Renal cortex interstitium (tissue), 15 donors: ENCODE measurements around the gene UCMA. TPM values are rescaled to one million over a fixed set of nuclear protein-coding genes. Genes with fewer than 3 reads are reported as not detected.
"Not testable (repeated sequence)": the region's sequence is repeated elsewhere in the genome, so short reads cannot be mapped to it uniquely, and the experiment has no call there.

Source experiments
- DNase-seq, 11 donors: peaks; one replicate each; pipeline ENCODE4 v3.0.0-alpha.2; 2013; ENCODE audit warnings: low read depth in 9 of 11, low spot score in 4 of 11; ENCODE audit errors: extremely low read depth in 1 of 11
- long read RNA-seq, 16 experiments: transcript quantifications; one replicate each; lab custom pipeline, GENCODE V29; 2026
- polyA plus RNA-seq, 3 donors: library from polyadenylated mRNA; unstranded; fragments of 120-200 nt; gene quantifications; one replicate each; pipeline ENCODE4 v1.2.1, GENCODE V29; 2013; ENCODE audit not compliant: insufficient read length in 3 of 3

The UCMA gene, protein sequence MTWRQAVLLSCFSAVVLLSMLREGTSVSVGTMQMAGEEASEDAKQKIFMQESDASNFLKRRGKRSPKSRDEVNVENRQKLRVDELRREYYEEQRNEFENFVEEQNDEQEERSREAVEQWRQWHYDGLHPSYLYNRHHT
- polyA plus RNA-seq: not detected
- long read RNA-seq, donor 1: 0 reads
- long read RNA-seq, donor 2: 0 reads
- long read RNA-seq, donor 3: 0 reads
- long read RNA-seq, donor 4: 0 reads
- long read RNA-seq, donor 5: 0 reads
- long read RNA-seq, donor 6: 0 reads
- long read RNA-seq, donor 7: 0 reads
- long read RNA-seq, donor 8: 0 reads
- long read RNA-seq, donor 9: 0 reads
- long read RNA-seq, donor 10: 0 reads
- long read RNA-seq, donor 11: 0 reads
- long read RNA-seq, donor 12: 0 reads
- long read RNA-seq, donor 13: 0 reads
- long read RNA-seq, donor 14: 0 reads
- long read RNA-seq, donor 15: 0 reads
- long read RNA-seq, donor 16: 0 reads

DNA sequence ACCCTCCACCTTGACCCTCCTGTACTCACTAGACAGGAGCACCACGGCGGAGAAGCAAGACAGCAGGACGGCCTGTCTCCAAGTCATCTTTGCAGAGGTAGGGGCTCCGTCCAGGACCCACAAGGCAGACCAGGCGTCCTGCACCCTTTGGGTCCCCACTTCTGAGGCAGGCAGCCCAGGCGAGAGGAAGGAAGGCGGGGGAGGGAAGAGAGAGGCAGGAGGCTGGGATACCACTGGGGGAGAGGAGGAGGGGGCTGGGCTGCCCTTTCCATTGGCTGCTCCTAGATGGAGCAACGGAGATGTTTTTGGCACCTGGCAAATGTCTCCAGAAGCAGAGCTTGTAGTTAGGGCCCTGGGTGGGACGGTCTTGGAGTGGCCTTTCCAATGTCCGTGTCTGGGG lies at the start of gene UCMA:
UCMA (minus strand) TSS at position 203 of the 400 bp plus-strand sequence; CDS start at position 87, 116 bp downstream.
- no peak for DNase-seq

DNA sequence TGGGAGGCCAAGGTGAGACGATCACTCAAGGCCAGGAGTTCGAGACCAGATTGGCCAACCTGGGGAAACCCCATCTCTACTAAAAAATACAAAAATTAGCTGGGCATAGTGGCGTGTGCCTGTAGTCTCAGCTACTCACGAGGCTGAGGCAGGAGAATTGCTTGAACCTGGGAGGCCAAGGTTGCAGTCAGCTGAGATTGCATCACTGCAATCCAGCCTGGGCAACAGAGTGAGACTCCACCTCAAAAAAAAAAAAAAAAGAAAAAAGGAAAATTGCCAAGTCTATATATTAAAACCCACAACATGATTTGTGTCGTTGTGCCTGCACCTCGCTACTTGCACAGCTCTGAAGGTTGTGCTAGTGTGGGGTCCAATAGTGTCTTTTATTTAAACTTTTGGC lies 48.2 kb upstream of the UCMA start:
- DNase-seq: not testable (repeated sequence)

DNA sequence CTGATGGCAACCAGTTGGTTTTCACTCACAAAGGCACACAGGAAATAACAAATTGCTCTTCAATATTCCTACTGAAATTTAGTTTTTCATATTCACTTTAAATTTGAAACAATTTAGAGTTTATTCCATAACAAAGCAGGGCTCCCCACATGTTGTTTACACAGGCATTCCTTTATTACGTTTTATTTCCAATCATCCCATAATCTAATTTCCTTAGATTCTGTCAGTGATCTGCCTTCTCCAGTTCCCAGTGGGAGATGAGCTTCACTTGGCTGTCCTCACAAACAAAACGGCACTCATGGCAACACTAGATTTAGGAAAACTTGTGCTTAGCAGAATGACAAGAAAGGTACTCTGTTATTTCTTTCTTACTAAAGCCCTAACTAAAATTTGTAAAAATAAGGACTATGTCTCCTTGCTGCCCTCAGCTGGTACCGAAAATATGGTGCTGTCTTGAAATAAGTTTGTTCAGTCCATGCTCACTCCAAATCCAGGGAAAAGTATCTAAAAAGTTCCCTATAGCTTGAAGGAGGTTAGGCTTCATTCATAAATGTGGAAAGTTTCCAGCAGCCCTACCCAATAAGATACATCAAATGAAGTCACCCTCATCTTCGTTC lies 42.7 kb upstream of the UCMA start:
- peak in 1 of 11 donors; percentile 17 for DNase-seq

DNA sequence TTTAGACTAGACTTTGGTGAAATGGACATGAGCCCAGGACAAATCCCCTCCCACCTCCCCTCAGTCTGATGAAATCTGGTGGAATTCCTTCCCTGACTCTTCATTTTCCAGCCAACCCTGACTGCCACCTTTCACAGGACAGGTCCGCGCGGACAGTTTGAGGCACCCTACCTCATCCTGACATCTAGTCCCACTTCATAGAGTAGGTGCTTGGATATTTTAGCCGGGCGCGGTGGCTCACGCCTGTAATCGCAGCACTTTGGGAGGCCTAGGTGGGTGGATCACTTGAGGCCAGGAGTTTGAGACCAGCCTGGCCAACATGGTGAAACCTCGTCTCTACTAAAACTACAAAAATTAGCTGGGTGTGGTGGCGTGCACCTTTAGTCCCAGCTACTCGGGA lies 42.0 kb upstream of the UCMA start:
- DNase-seq: not testable (repeated sequence)

DNA sequence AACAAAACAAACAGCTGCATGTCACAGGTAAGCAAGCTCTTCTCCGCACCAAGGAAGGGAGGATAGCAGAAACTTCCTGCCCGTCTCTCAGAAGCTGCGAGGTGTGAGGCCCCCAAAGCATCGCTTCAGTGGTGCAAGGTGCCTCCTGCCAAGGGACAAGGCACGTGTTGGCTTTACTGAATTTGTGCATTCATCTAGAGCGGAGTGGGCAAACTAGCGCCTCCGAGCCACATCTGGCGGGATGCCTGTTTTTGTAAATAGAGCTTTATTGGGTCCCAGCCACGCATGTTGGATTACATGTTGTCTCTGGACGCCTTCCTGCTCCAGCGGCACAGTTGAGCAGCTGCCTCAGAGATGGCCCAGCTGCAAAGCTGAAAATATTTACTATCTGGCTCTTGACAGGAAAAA lies 38.0 kb upstream of the UCMA start:
- DNase-seq: peak in 10 of 11 donors; percentile 35 to 65 (median 51)

DNA sequence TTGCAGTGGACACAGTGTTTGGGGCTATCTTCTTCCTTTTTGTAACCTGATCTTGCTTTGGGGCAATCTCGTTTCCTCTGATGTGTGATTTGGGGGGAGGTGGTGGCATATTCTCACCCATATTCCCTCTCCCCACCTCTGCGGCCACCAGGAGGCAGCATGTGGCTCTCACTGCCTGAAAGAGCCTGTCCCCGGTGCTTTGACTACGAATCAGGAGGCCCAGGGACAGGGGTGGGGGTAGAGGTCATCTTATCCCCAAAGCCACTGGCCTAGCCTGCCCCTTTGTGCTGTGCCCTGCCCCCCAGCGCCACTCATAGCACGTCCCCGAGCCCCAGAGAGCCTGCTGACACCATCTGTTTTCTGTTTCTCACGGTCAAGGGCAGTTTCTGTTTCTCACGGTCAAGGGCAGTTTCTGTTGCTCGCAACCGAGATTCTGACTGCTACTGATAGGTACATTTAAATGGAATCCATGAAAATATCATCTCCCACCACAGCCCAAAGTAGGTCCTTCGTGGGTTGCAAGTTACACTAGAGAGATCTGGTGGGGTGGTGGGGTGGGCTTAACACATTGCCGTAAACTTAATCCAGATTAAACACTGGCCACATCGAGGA lies 37.5 kb upstream of the UCMA start:
- no peak for DNase-seq

DNA sequence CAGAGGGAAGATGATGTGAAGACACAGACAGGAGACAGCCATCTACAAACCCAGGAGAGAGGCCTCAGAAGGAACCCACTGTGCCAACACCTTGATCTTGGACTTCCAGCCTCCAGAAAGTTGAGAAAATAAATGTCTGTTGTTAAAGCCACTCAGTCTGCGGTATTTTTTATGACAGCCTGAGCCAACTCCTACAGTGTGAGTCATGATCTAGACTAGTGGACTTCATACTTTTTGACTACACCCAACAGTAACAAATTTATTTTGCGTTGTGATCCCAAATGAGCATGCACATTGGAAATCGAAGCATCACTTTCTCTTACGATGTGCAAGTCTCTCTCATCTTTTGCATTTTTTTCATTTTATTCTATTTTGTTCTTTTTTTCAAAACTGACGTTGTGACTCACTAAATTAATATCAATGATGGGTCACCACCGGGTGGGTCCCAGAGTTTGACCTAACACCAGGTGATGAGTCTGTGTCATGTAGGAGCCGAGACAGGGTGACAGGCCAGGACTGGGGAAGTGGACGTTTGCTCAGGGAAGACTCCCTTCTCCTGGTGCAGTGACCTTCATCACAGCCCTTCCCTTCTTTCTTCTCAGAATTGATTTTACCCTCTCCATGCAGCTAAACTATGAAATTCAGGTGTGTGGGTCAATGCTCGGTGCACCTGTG lies 36.8 kb upstream of the UCMA start:
- no peak for DNase-seq

DNA sequence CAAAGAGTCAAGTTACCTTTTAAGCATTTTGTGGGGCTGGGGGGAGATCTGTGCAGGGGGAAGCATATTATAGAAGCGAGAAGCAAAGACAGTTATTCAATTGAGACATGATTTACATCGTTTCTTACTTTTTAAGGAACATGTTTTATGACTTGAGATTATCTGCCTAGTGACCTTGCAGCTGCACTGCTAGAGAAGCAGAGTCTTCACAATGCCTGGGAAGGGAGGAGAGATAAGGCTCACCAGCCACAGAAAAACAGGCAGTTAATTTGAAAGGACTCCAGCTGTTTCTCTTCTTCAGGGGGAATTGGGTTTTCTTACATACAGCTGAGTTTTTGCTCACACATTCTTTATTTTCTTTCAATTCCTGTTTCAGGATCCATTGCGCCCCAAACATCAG lies 34.7 kb upstream of the UCMA start:
- DNase-seq: peak in 9 of 11 donors; percentile 23 to 66 (median 43)

DNA sequence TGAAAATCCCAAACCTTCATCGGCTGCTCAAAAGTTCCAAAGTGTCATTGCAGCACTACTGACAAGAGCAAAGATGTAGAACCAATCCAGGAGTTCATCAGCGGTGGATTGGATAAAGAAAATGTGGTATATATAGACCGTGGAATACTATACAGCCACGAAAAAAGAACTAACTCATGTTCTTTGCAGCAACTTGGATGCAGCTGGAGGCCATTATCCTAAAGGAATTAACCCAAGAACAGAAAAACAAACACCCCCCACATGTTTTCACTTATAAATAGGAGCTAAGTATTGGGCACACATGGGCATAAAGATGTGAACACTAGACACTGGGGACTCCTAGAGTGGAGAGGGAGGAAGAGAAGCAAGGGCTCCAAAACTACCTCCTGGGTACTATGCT lies 34.1 kb upstream of the UCMA start:
- DNase-seq: peak in 1 of 11 donors; percentile 13

DNA sequence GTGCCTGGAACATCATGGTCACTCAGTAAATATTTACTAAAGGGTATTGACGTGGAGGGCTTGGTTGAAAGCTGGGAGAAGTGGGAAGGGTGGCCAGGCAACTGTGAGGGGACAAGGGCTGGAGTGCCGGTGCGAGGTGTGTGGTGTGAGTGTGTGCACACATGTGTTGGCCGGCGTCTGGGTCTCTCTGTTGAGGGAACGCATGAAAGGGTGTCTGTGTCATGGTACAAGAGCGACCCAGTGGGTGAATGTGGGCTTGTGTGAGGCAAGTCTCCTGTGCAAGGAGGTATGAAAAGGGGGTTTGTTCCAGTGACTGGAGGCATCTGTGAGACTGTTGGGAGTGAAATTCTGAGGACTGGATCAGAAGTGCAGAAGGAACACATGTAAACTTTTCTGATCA lies 29.4 kb upstream of the UCMA start:
- DNase-seq: no peak

DNA sequence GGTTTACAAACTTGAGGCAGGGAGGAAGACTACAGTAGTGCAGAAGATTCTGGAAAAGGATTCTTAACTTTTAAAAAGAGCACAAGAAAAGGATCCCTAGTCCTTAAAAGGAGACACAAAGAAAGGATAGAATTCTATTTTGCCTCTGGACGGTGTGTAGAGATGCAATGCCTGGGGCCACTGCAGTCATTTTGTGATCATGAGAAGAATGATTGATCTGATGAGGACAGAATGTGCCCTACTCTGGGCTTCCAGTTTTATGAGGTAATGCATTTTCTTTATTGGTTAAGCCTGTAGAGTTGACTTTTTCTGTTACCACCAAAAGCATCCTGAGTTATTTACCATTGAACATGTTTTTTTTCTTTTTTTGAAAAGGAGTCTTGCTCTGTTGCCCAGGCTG lies 28.3 kb upstream of the UCMA start:
- DNase-seq: no peak

DNA sequence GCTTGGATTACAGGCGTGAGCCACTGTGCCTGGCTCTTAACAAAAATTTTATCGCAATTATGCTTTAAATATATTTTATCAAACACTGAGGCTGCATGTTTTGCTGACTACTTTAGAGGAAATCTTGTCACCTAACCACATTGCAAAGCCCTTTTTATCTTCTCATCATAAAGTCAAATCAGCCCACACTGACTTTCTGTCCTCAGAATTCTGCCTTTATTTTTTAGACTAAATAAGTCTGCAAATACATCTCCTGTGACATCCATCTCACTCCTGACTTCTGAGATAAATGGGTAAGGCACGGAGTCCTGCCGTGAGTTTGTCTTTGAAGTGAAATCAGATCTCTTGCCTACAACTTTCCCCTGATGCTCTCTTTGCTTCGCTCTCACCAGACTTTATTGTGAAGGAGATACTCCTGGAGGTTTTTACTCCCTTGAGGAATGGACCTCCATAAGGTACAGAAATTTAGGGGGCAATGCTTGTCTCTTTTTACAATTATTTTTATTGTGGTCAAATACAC lies 23.5 kb upstream of the UCMA start:
- no peak for DNase-seq

DNA sequence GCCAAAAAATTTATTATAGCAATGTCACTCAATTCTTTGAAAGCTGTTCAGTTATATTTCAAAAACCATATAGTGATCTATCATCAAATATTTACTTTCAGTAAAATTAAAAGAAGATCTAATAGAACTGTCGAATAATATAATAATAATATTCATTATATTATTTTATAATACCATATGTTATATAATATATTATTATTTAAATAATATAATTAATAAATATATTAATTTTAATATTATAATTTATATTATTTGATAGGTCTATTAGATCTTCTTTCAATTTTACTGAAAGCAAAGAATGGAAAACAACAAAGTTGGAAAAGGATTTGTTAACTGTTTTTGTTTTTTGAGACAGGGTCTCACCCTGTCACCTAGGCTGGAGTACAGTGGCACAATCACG lies 22.5 kb upstream of the UCMA start:
- no peak for DNase-seq

DNA sequence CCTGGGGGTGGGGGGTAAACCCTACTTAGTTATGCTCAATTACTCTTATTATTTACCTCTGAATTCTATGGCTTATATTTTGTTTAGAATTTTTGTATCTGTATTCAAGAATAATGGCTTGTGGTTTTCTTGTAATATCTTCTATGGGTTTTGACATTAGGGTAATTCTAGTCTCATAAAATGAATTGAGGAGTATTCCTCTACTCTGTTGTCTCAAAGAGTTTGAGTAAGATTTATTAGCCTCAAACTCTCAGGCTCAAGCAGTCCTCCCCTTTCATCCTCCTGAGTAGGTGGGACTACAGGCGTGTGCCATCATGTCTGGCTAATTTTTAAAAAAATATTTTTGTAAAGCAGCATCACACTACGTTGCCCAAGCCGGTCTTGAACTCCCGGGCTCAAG lies 19.6 kb upstream of the UCMA start:
- DNase-seq: no peak

DNA sequence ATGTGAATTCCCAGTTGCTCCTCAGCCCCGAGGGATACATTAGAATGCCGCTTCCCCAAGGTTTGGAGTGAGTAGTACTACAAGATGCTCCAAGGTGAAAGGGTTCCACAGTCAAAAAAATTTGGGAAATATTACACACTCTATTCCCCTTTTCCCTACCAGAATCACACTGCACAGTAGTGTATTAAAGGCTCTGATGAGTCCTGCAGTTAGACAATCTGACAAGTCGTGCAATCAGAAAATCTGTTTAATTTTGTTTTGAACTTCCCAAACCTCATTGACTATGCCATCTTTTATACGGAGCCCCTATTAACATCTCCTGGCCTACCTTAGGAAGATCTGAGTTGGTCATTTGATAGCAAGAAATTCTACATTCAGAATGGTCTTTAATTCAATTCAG lies 13.6 kb upstream of the UCMA start:
- DNase-seq: no peak

DNA sequence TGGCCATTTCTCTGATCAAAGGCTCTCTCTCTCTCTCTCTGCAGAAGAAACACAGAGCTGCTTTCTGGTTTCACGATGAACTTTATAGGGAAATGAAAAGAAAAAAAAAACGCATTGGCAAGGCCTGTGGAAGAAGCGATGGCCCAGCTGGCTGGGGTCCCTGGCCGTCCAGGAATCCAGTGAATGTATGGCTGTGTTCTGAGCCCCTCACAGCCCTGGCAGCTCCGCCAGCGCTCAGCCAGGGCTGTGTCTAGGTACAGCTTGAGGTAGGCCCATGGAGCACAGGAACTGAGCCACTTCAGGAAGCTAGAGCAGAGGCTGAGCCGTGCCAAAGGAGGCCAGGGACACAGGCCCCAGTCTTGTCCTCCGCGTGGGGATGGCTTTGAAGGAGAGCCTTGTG lies 13.1 kb upstream of the UCMA start:
- no peak for DNase-seq

DNA sequence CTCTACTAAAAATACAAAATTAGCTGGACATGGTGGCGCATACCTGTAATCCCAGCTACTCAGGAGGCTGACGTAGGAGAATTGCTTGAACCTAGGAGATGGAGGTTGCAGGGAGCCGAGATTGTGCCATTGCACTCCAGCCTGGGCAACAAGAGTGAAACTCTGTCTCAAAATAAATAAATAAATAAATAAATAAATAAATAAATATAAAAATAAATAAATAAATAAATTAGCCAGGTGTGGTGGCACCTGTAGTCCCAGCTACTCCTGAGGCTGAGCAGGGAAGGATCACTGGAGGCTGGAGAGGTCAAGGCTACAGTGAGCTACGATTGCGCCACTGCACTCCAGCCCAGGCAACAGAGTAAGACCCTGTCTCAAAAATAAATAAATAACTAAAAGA lies 8.1 kb upstream of the UCMA start:
- DNase-seq: not testable (repeated sequence)

DNA sequence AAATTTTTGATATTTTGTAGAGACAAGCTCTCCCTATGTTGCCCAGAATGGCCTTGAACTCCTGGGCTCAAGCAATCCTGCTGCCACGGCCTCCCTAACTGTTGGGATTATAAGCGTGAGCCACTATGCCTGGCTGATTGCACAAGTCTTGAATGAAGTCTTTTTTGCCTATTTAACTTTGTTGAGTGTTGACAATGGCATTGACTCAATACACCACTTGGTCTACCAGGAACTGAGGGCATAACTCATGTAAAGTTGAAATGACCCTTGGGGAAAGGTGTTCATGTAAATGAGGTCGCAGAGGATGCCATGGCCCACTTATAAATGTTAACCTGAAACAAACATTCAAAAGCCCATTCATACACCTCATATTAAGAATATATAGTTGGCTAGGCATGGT lies 7.4 kb upstream of the UCMA start:
- no peak for DNase-seq

DNA sequence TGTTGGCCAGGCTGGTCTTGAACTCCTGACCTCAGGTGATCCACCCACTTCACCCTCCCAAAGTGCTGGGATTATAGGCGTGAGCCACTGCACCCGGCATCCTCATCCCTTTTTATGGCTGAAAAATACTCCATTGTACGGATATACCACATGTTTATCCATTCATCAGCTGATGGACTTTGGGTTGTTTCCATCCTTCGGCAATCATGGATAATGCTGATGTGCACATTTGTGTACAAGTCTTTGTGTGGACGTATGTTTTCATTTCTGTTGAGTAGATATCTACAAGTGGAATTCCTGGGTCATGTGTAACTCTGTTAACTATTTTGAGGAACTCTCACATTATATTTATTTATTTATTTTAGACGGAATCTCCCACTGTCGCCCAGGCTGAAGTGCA lies 5.7 kb upstream of the UCMA start:
- DNase-seq: no peak
